Lung (tissue), 12 donors: ENCODE measurements around the gene RAP1GAP2. TPM values are rescaled to one million over a fixed set of nuclear protein-coding genes. Genes with fewer than 3 reads are reported as not detected.
A peak's percentile ranks its signal among the peaks of the same experiment; 100 is the strongest.

Experiments
- ATAC-seq: fragments of 200-7000 bp; cut with Tn5 transposase; one replicate; pipeline ENCODE4 v1.9.1; 2020; ENCODE audit warnings: moderate number of reproducible peaks; ENCODE audit not compliant: insufficient read depth, low FRiP score
- DNase-seq, 3 donors: peaks; one replicate each; pipeline ENCODE4 v3.0.0-alpha.2; 2013 to 2017
- H3K27ac ChIP-seq, 2 donors: one replicate each; pipeline ENCODE4 v1.5.1; 2013; ENCODE audit warnings: mild to moderate bottlenecking in 2 of 2, moderate library complexity in 2 of 2, control low read depth in 1 of 2, inconsistent platforms in 1 of 2, low read depth in 1 of 2, low read length in 1 of 2
- H3K27me3 ChIP-seq, 3 donors: one replicate each; pipeline ENCODE4 v1.5.1; 2013; ENCODE audit warnings: low read length in 2 of 3; ENCODE audit not compliant: control insufficient read depth in 3 of 3, insufficient read depth in 3 of 3
- H3K36me3 ChIP-seq, 4 donors: one replicate each; pipeline ENCODE4 v1.5.1; 2013; ENCODE audit warnings: low read length in 4 of 4, mild to moderate bottlenecking in 1 of 4, moderate library complexity in 1 of 4; ENCODE audit not compliant: control insufficient read depth in 4 of 4, insufficient read depth in 4 of 4
- H3K4me1 ChIP-seq, 5 donors: one replicate each; pipeline ENCODE4 v1.5.1; 2013; ENCODE audit warnings: low read length in 5 of 5, mild to moderate bottlenecking in 2 of 5, moderate library complexity in 1 of 5; ENCODE audit not compliant: control insufficient read depth in 5 of 5, insufficient read depth in 5 of 5
- H3K4me3 ChIP-seq: one replicate; pipeline ENCODE4 v1.5.1; 2013; ENCODE audit warnings: mild to moderate bottlenecking, control low read depth, moderate library complexity
- H3K9ac ChIP-seq, 2 donors: one replicate each; pipeline ENCODE4 v1.5.1; 2013; ENCODE audit warnings: low read length in 2 of 2, control low read depth in 1 of 2; ENCODE audit not compliant: insufficient read depth in 1 of 2
- H3K9me3 ChIP-seq, 4 donors: one replicate each; pipeline ENCODE4 v1.5.1; 2013; ENCODE audit warnings: low read length in 3 of 4, mild to moderate bottlenecking in 1 of 4, moderate library complexity in 1 of 4; ENCODE audit not compliant: control insufficient read depth in 4 of 4, insufficient read depth in 3 of 4
- CTCF ChIP-seq: IDR thresholded peaks from 2 replicates; pipeline ENCODE4 v1.5.1; 2012; ENCODE audit warnings: mild to moderate bottlenecking; ENCODE audit errors: control extremely low read depth, extremely low read depth
- WGBS, 2 donors: extraction: QIAGEN DNeasy Blood & Tissue Kit; methylation state at CpG; one replicate each; pipeline ENCODE4 v1.1.7; 2013; 5-methylcytosine and 5-hydroxymethylcytosine counted together
- polyA plus RNA-seq, 2 donors: library from polyadenylated mRNA; stranded (reverse); fragments of 200-250 nt; gene quantifications; one replicate each; pipeline ENCODE4 v1.2.1, GENCODE V29; 2013
- total RNA-seq, 2 donors: library from RNA; depleted of rRNA in 1 of 2; stranded (reverse); fragments of >200 nt in 1 of 2; gene quantifications; one replicate each; pipeline ENCODE4 v1.2.1, GENCODE V29; 2014 to 2021
- donor health status: control.
- donor health status: control.
- donor health status: Bipolar disorder and iron deficiency.
- donor health status: healthy.
- donor health status: DM: yes; HTN: yes; CAD: no.

The RAP1GAP2 gene
- total and polyA plus RNA-seq, 4 donors, result 5.3 to 16.7 (median 6.0) TPM

- Histone ChIP-seq H3K27ac (peak overlapping the region in 1 of 2 donors; percentile 3), H3K9ac (no peak overlapping the region), H3K4me1 (peaks cover 1 to 19% (median 5%) of the 10 kb centered on the region in 5 donors), H3K4me3 (no peak overlapping the region), H3K9me3 (peaks cover 0 to 4% (median 0%) of the 10 kb centered on the region in 4 donors), H3K36me3 (no peaks in the 10 kb centered on the region), H3K27me3 (no peaks in the 10 kb centered on the region)
- 75 to 91% methylated on average over 4 of the region's 4 CpGs for WGBS, 2 donors
- no peak for DNase-seq
- no peak for ATAC-seq
- TF ChIP-seq CTCF, result no peak
Observed at GRCh38 chr17:2901582-2901981, 105.3 kb downstream of the RAP1GAP2 start.

DNA sequence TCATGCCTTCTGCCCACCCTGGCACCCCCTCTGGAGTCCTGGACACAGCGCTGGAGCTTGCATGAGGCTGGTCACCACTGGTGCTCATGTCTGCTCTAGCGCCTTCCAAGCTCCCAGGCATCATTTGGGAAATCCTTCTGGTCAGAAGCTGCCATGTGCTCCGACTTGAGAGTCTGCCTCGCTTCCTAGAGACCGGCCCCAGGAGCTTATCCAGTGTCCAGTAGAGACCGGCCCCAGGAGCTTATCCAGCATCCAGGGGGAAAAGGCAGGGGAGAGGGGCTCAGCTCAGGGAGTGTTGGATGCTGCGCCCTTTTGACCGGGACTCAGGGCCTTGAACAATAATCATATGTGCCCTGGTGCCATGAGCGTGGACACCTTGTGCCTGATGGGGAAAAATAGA is 106.3 kb downstream of the RAP1GAP2 start:
- H3K9ac ChIP-seq, result no peak overlapping the region
- DNase-seq (no peak), ATAC-seq (no peak)
- peaks cover 1 to 19% (median 5%) of the 10 kb centered on the region in 5 donors for H3K4me1 ChIP-seq
- H3K27ac ChIP-seq, result no peak overlapping the region
- H3K36me3 ChIP-seq, result no peaks in the 10 kb centered on the region
- 96 to 97% methylated on average over 9 of the region's 9 CpGs for WGBS, 2 donors
- H3K27me3 ChIP-seq, result no peaks in the 10 kb centered on the region
- no peak overlapping the region for H3K4me3 ChIP-seq
- no peak for TF ChIP-seq CTCF
- peaks cover 0 to 7% (median 0%) of the 10 kb centered on the region in 4 donors for H3K9me3 ChIP-seq

- no peak overlapping the region for H3K4me3 ChIP-seq
- TF ChIP-seq CTCF, result no peak
- H3K4me1 ChIP-seq, result peaks cover 1 to 19% (median 5%) of the 10 kb centered on the region in 5 donors
- ATAC-seq (no peak), DNase-seq (peak in 1 of 3 donors; percentile 30)
- H3K9me3 ChIP-seq, result peaks cover 0 to 7% (median 0%) of the 10 kb centered on the region in 4 donors
- no peak overlapping the region for H3K9ac ChIP-seq
- no peaks in the 10 kb centered on the region for H3K27me3 ChIP-seq
- no peaks in the 10 kb centered on the region for H3K36me3 ChIP-seq
- peak overlapping the region in 1 of 2 donors; percentile 11 for H3K27ac ChIP-seq
- 73 to 84% methylated on average over 8 of the region's 8 CpGs for WGBS, 2 donors
Observed at GRCh38 chr17:2903193-2903974, 107.1 kb downstream of the RAP1GAP2 start.
